ENCODE measurements around the gene ARHGDIA.

DNA sequence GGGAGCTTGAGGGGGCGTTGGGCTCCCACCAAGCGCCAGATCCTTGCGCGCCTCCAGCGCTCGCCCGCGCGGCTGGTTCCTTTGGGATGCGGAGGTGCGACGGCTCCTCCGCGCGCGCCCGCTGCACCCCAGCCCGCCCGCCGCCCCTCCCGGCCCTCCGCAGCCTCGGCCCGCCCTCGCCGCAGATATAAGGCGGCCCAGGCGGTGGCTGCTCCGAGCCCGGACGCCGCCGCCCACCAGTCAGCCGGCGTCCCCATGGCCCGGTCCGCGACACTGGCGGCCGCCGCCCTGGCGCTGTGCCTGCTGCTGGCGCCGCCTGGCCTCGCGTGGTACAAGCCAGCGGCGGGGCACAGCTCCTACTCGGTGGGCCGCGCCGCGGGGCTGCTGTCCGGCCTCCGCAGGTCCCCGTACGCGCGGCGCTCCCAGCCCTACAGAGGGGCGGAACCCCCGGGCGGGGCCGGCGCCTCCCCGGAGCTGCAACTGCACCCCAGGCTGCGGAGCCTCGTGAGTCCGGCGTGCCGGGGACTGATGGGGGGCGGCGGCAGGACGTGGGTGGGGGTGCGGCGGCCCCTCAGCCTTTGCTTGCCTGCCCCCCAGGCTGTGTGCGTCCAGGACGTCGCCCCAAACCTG is 31.0 kb upstream of the ARHGDIA start, which contains the start of gene NPB:
- TF ChIP-seq, protein P1, sequence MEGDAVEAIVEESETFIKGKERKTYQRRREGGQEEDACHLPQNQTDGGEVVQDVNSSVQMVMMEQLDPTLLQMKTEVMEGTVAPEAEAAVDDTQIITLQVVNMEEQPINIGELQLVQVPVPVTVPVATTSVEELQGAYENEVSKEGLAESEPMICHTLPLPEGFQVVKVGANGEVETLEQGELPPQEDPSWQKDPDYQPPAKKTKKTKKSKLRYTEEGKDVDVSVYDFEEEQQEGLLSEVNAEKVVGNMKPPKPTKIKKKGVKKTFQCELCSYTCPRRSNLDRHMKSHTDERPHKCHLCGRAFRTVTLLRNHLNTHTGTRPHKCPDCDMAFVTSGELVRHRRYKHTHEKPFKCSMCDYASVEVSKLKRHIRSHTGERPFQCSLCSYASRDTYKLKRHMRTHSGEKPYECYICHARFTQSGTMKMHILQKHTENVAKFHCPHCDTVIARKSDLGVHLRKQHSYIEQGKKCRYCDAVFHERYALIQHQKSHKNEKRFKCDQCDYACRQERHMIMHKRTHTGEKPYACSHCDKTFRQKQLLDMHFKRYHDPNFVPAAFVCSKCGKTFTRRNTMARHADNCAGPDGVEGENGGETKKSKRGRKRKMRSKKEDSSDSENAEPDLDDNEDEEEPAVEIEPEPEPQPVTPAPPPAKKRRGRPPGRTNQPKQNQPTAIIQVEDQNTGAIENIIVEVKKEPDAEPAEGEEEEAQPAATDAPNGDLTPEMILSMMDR (IDR thresholded peaks at IDR 0.05) = no peak
- TF ChIP-seq POLR2AphosphoS5 (IDR thresholded peaks at IDR 0.05; ENCODE audit: insufficient read depth in 1 of 2, low read depth in 1 of 2) (no peak), POLR2A (IDR thresholded peaks at IDR 0.05) (no peak)

Data from vagina (tissue), 2 donors.